GM23338 (cell line): Measurements from ENCODE around the gene NAP1L4. TPM values are rescaled to one million over a fixed set of nuclear protein-coding genes. Genes with fewer than 3 reads are reported as not detected.

Experiments
- CREB1 ChIP-seq: fragments of 250-450 bp; sonication (Bioruptor Pico); IDR thresholded peaks from 2 replicates; pipeline ENCODE4 v1.5.0; 2020; ENCODE audit warnings: low read depth, mild to moderate bottlenecking, moderate library complexity
- ETS1 ChIP-seq: IDR thresholded peaks from 2 replicates; pipeline ENCODE4 v1.6.1; 2016; ENCODE audit warnings: antibody characterized with exemption
- NANOG ChIP-seq: IDR thresholded peaks from 2 replicates; pipeline ENCODE4 v1.6.1; 2016; ENCODE audit warnings: antibody characterized with exemption, borderline replicate concordance
- REST ChIP-seq: IDR thresholded peaks from one replicate; pipeline ENCODE4 v1.6.1; 2018; ENCODE audit warnings: antibody characterized with exemption; ENCODE audit not compliant: unreplicated experiment
- STAT1 ChIP-seq: IDR thresholded peaks from one replicate; pipeline ENCODE4 v1.6.1; 2016; ENCODE audit warnings: antibody characterized with exemption; ENCODE audit not compliant: unreplicated experiment
- ZNF114 ChIP-seq: fragments of 250-450 bp; sonication (Bioruptor Pico); IDR thresholded peaks from 2 replicates; pipeline ENCODE4 v1.5.0; 2020; ENCODE audit warnings: mild to moderate bottlenecking, moderate library complexity
- ZNF462 ChIP-seq: fragments of 250-450 bp; sonication (Bioruptor Pico); IDR thresholded peaks from 2 replicates; pipeline ENCODE4 v1.5.0; 2020; ENCODE audit warnings: mild to moderate bottlenecking, moderate library complexity
- polyA plus RNA-seq: library from polyadenylated mRNA; unstranded; fragments of >200 nt; fragmentation: Nextera tagmentation; extraction: Ambion mirVana; gene quantifications from 2 replicates; pipeline ENCODE4 v1.2.1, GENCODE V29; 2016
- total RNA-seq: library from RNA; depleted of rRNA; stranded (reverse); fragments of >200 nt; shearing (Covaris generic); gene quantifications from 2 replicates; pipeline ENCODE4 v1.2.3, GENCODE V29; 2014

Gene NAP1L4
- total and polyA plus RNA-seq, 2 experiments from 2014 or later, result 181 to 189 TPM

GRCh38 chr11:2926611-2927051, 65.5 kb downstream of the NAP1L4 start (continued):
- TF ChIP-seq ZNF462 (CRISPR knock-in tag) (no peak), CREB1 (CRISPR knock-in tag) (no peak), REST (no peak), ETS1 (no peak), STAT1 (no peak), ZNF114 (CRISPR knock-in tag) (no peak), NANOG (no peak)
